Panc1 (cell line): ENCODE results near the gene PARD6G. TPM values are rescaled to one million over a fixed set of nuclear protein-coding genes. Genes with fewer than 3 reads are reported as not detected.

Experiments
- ATAC-seq: fragments of 200-7000 bp; cut with Tn5 transposase; 2 replicates; pipeline ENCODE4 v1.9.1; 2020; ENCODE audit warnings: mild to moderate bottlenecking, moderate library complexity
- BruUV-seq: library from RNA; stranded (reverse); fragments of 400-500 nt; replicated peaks from 2 replicates; lab custom pipeline; 2021; lab: Mats Ljungman, UMichigan
- CTCF ChIA-PET: fragments of 300-600 bp; sonication (Branson Sonifier 250); formaldehyde crosslinking; loops from one replicate; lab custom pipeline; 2022; ENCODE audit warnings: antibody characterized with exemption; lab: Charles Lee
- POLR2A ChIA-PET: fragments of 300-600 bp; sonication (Branson Sonifier 250); formaldehyde crosslinking; loops from one replicate; lab custom pipeline; 2022; ENCODE audit warnings: antibody characterized with exemption; lab: Charles Lee
- DNase-seq: peaks from one replicate; pipeline ENCODE4 v3.0.0-alpha.2; 2010; ENCODE audit warnings: low read depth, low spot score
- H3K27ac ChIP-seq: 2 replicates; pipeline ENCODE4 v1.5.1; 2011; ENCODE audit warnings: mild to moderate bottlenecking, low read length, inconsistent platforms
- H3K27me3 ChIP-seq: fragments of 200-500 bp; sonication (Bioruptor generic); 2 replicates; pipeline ENCODE4 v1.6.0; 2014; ENCODE audit warnings: low read length, inconsistent platforms; ENCODE audit not compliant: control insufficient read depth, insufficient read depth
- H3K36me3 ChIP-seq: fragments of 200-500 bp; sonication (Bioruptor generic); 2 replicates; pipeline ENCODE4 v1.5.1; 2014; ENCODE audit warnings: inconsistent platforms, mild to moderate bottlenecking, low read length, moderate library complexity; ENCODE audit not compliant: control insufficient read depth, insufficient read depth
- H3K4me1 ChIP-seq: 2 replicates; pipeline ENCODE4 v1.5.1; 2011; ENCODE audit warnings: inconsistent platforms, mild to moderate bottlenecking, low read length, moderate library complexity; ENCODE audit not compliant: control insufficient read depth, insufficient read depth
- H3K4me3 ChIP-seq, 2 experiments: 2 replicates each; pipeline ENCODE4 v1.5.1; 2011 to 2012; ENCODE audit warnings: low read depth in 2 of 2, low read length in 2 of 2, mild to moderate bottlenecking in 2 of 2, inconsistent platforms in 1 of 2, moderate library complexity in 1 of 2
- H3K9me3 ChIP-seq: fragments of 200-500 bp; sonication (Bioruptor generic); 2 replicates; pipeline ENCODE4 v1.5.1; 2014; ENCODE audit warnings: low read depth, mild to moderate bottlenecking, inconsistent platforms, low read length, moderate library complexity; ENCODE audit not compliant: control insufficient read depth, insufficient read depth
- POLR2AphosphoS5 ChIP-seq: IDR thresholded peaks from 2 replicates; pipeline ENCODE4 v1.6.1; 2012; ENCODE audit warnings: mild to moderate bottlenecking, low read depth, low read length, moderate library complexity
- SIN3A ChIP-seq: IDR thresholded peaks from 2 replicates; pipeline ENCODE4 v1.6.1; 2012; ENCODE audit warnings: low read depth, mild to moderate bottlenecking, low read length, moderate library complexity, borderline replicate concordance; ENCODE audit not compliant: insufficient read depth
- TCF7L2 ChIP-seq: IDR thresholded peaks from 2 replicates; pipeline ENCODE4 v1.6.1; 2011; ENCODE audit warnings: mild to moderate bottlenecking, low read depth, low read length, inconsistent platforms
- in situ Hi-C: cut with HindIII; loops from 2 replicates; pipeline ENCODE4 v1.10.0; 2016; ENCODE audit warnings: low sequenced_read_pairs, low pct_unique_long_range_greater_than_20kb
- intact Hi-C: fragments of 100-400 bp; cut with micrococcal nuclease; formaldehyde crosslinking; loops from one replicate; pipeline ENCODE4 v1.10.0; 2022; ENCODE audit not compliant: unreplicated experiment
- total RNA-seq: library from RNA; stranded (reverse); gene quantifications from one replicate; pipeline ENCODE4 v1.2.1, GENCODE V29; 2021; ENCODE audit not compliant: unreplicated experiment
- TF ChIP-seq, protein P1 (sequence below), 2 experiments: IDR thresholded peaks; 2 replicates each; pipeline ENCODE4 v1.6.1; 2011 to 2012; ENCODE audit warnings: low read depth in 2 of 2, control low read depth in 1 of 2, low read length in 1 of 2, mild to moderate bottlenecking in 1 of 2, moderate library complexity in 1 of 2; ENCODE audit not compliant: insufficient read depth in 1 of 2
- TF ChIP-seq, protein P2 (sequence below): fragments of 450-650 bp; IDR thresholded peaks from 2 replicates; pipeline ENCODE4 v1.5.1; 2017; ENCODE audit warnings: mild to moderate bottlenecking

Gene PARD6G
- total RNA-seq, 1 experiment from 2014 or later: 5.2 TPM

DNA sequence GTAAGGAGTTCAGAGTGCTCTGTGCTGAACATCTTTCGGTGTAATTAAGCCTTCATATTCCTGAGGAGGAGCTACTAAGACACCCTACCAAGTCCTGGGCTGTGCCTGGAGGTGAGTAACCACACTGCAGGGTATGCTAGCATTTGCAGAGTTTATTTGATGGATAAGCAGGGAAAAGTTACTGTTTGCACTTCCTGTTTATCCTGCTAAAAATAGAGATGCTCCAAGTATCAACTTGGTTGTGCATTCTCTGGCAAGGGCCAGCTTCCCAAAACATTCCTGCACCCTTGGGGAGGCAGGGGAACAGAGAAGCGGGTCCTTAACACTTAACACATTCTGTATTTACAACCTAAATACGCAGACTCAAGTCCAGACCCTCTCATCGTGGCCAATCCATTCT lies 49.8 kb downstream of the PARD6G start:
- peaks cover 4% of the 10 kb centered on the region; the same call in 1 of the 2 replicates for H3K4me1 ChIP-seq
- no peaks in the 10 kb centered on the region for H3K36me3 ChIP-seq
- no peak overlapping the region for H3K27ac ChIP-seq
- H3K27me3 ChIP-seq: no peaks in the 10 kb centered on the region; the same call in 1 of the 2 replicates
- in situ Hi-C loops (no loop called here), intact Hi-C loops (no loop called here)
- ChIA-PET CTCF (no interaction called here), POLR2A (no interaction called here)
- no TSS peak for BruUV-seq
- DNase-seq: no peak
- TF ChIP-seq, protein P1, sequence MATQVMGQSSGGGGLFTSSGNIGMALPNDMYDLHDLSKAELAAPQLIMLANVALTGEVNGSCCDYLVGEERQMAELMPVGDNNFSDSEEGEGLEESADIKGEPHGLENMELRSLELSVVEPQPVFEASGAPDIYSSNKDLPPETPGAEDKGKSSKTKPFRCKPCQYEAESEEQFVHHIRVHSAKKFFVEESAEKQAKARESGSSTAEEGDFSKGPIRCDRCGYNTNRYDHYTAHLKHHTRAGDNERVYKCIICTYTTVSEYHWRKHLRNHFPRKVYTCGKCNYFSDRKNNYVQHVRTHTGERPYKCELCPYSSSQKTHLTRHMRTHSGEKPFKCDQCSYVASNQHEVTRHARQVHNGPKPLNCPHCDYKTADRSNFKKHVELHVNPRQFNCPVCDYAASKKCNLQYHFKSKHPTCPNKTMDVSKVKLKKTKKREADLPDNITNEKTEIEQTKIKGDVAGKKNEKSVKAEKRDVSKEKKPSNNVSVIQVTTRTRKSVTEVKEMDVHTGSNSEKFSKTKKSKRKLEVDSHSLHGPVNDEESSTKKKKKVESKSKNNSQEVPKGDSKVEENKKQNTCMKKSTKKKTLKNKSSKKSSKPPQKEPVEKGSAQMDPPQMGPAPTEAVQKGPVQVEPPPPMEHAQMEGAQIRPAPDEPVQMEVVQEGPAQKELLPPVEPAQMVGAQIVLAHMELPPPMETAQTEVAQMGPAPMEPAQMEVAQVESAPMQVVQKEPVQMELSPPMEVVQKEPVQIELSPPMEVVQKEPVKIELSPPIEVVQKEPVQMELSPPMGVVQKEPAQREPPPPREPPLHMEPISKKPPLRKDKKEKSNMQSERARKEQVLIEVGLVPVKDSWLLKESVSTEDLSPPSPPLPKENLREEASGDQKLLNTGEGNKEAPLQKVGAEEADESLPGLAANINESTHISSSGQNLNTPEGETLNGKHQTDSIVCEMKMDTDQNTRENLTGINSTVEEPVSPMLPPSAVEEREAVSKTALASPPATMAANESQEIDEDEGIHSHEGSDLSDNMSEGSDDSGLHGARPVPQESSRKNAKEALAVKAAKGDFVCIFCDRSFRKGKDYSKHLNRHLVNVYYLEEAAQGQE (IDR thresholded peaks at IDR 0.05; ENCODE audit: insufficient read depth in 1 of 2, low read depth in 2 of 2, low read length in 1 of 2): no peak
- no peak for TF ChIP-seq POLR2AphosphoS5
- TF ChIP-seq, protein P2, sequence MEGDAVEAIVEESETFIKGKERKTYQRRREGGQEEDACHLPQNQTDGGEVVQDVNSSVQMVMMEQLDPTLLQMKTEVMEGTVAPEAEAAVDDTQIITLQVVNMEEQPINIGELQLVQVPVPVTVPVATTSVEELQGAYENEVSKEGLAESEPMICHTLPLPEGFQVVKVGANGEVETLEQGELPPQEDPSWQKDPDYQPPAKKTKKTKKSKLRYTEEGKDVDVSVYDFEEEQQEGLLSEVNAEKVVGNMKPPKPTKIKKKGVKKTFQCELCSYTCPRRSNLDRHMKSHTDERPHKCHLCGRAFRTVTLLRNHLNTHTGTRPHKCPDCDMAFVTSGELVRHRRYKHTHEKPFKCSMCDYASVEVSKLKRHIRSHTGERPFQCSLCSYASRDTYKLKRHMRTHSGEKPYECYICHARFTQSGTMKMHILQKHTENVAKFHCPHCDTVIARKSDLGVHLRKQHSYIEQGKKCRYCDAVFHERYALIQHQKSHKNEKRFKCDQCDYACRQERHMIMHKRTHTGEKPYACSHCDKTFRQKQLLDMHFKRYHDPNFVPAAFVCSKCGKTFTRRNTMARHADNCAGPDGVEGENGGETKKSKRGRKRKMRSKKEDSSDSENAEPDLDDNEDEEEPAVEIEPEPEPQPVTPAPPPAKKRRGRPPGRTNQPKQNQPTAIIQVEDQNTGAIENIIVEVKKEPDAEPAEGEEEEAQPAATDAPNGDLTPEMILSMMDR: no peak
- TF ChIP-seq SIN3A: no peak
- TF ChIP-seq TCF7L2: no peak
- ATAC-seq: no peak
- no peaks in the 10 kb centered on the region for H3K9me3 ChIP-seq
- no peak overlapping the region for H3K4me3 ChIP-seq

DNA sequence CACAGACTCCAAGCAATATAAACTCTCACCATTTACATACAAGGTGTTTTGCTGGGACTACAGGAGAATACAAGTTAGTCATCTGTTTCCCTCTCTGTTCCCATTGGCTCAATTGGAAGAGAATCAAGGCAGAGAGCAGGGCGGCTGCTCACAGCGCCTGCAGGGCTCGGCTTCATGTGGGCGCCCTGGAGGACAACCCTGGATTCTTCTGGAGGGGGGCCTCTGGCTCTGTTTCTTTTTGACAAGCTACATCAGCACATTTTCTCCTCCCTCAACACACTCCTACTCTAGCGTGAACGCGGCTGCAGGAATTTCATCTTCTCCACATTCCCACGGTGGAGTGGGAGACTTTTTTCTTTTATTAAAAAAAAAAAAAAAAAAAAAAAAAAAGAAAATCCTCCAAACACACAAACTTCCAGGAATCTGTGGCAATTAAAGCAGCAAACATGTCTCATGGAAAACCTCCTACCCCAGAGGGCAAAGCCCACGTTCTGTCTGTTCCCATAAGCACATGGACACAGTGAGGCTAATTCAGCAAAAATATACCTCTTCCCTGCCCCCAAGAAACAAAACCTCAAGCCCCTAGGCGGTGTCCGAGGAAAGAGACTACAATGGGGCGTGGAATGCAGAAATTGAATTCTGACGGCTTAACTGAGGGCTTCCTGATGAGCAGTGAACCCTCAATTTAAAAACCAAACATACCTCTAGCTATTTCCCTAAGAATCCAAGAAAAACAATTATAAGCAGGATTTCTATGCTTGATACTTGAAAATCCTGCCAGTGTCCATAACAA lies 50.6 kb downstream of the PARD6G start:
- no peaks in the 10 kb centered on the region for H3K9me3 ChIP-seq
- ATAC-seq (no peak), DNase-seq (no peak)
- ChIA-PET CTCF (interaction anchor here (1.0 kb wide), 1 partner anchor 26 kb away, joined by 4 read pairs; no protein-coding TSS in a partner anchor), POLR2A (no interaction called here)
- intact Hi-C loops (no loop called here), in situ Hi-C loops (no loop called here)
- BruUV-seq: no TSS peak
- peaks cover 4% of the 10 kb centered on the region; the same call in 1 of the 2 replicates for H3K4me1 ChIP-seq
- TF ChIP-seq TCF7L2 (no peak), SIN3A (no peak)
- TF ChIP-seq, protein P2: no peak
- TF ChIP-seq, protein P1 (IDR thresholded peaks at IDR 0.05; ENCODE audit: insufficient read depth in 1 of 2, low read depth in 2 of 2, low read length in 1 of 2): no peak
- H3K36me3 ChIP-seq: no peaks in the 10 kb centered on the region
- no peak overlapping the region for H3K27ac ChIP-seq
- H3K27me3 ChIP-seq: no peaks in the 10 kb centered on the region; the same call in 1 of the 2 replicates
- no peak overlapping the region for H3K4me3 ChIP-seq
